RPMI7951 (cell line): ENCODE results near the gene CTBP1. TPM values are rescaled to one million over a fixed set of nuclear protein-coding genes. Genes with fewer than 3 reads are reported as not detected.

Experiments
- DNase-seq: peaks from one replicate; pipeline ENCODE4 v3.0.0-alpha.2; 2012; ENCODE audit warnings: low read depth
- total RNA-seq: library from RNA; depleted of rRNA; stranded (reverse); fragments of >200 nt; shearing (Covaris generic); gene quantifications from 2 replicates; pipeline ENCODE4 v1.2.3, GENCODE V29; 2014

CTBP1 gene
- total RNA-seq, 1 experiment from 2014 or later, result 61.3 TPM

- DNase-seq, result no peak
These were observed 52.3 kb downstream of the CTBP1 start for GRCh38 chr4:1196421-1197183.

DNA sequence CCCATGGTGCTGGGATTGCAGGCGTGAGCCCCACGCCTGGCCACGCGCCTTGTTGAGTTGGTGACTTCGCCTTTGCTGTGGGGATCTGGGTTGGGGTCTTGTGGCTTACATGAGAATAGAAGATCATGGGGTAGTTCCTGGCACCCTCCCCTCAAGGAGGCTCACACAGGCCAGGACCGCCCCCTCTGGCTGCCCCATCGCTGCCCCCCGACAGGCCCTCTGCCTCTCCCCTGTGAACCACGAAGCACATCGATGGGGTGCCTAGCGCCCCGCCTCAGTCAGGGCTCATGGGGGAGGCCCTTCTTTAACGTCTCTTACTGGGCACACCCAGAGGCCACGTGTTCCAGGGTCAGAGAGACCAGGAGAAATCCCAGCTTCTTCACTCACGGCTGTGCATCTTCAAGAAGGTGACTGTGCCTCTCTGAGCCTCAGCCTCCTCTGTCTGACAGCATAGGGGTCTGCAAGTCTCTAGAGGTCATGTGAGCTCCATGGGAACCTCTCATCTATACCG lies 53.0 kb downstream of the CTBP1 start:
- DNase-seq, result no peak

DNA sequence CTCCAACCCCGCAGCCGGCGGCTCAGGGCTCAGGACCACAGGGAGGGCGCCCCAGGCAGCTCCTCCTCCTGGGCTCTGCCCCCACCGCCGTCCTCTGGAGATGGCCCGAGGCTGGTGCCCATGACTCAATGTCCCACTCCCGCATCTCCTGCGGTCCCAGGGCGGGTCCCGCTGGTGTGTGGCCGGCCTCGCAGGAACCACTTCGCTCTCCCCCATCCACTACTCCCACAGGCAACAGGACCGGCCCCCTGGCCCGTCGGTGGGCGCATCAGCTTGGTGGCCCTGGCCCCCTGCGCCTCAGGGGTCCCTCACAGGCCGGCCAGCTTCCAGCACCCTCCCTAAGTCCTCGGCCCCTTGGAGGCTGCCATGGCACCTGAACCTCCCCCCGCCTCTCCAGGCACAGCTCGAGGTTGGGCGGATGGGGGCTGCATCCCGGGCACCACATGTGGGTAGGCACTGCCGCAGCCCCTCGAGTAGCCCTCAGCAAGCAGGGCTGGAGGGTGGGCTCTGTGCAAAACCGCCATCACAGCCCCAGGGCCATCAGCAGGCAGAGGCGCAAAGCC lies 53.7 kb downstream of the CTBP1 start:
- peak; percentile 38 for DNase-seq

GRCh38 chr4:1194010-1194900 lies 54.7 kb downstream of the CTBP1 start:
- peak; percentile 64 for DNase-seq

DNA sequence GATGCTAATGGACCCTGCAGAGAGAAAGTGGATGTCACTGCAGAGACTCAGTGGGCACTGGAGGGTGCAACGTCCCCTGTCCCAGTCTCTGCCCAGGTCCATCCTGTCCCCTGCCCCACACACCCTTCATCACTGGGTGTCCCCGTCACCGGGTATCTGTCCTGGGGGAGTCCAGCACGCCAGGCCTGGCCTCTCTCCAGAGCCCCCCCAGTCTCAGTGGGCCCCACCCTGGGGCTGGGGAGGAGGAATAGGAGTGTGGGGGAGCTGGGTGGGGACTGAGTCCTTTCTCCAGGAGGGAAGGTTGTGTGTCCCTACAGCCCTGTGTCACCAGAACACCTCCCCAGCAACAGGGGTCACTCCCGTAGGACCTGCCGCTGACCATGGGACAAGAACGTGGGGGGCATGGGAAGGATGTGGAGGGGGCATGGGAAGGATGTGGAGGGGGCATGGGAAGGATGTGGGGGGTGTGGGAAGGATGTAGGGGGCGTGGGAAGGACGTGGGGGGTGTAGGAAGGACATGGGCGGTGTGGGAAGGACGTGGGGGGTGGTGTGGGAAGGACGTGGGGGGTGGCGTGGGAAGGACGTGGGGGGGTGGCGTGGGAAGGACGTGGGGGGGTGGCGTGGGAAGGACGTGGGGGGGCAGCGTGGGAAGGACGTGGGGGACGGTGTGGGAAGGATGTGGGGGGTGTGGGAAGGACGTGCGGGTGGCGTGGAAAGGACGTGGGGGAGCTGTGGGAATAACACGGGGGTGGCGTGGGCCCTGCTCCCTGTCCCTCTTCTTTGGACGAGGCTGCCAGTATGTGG lies 55.5 kb downstream of the CTBP1 start:
- DNase-seq, result no peak

- peak; percentile 76 for DNase-seq
These were observed 56.3 kb downstream of the CTBP1 start for GRCh38 chr4:1192493-1193205.

DNA sequence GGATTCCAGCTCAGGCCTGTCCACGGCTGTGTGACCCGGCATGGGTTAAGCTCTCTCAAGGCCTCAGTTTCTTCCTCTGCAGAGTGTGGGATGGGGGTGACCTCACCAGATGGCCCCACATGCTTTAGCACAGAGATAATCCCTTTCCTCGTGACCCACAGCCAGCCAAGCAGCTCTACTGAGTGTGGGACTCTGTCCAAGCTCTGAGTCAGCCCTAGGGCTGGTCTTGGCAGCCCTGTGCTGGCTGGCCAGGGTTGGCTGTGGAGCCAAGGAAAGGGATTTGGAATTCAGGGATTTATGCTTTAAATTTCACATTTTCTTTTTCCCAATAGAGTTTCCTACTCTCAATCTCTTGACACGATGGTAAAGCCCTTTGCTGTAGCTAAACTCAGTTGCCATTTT lies 56.8 kb downstream of the CTBP1 start:
- DNase-seq, result peak; percentile 92

- no peak for DNase-seq
These were observed 57.3 kb downstream of the CTBP1 start for GRCh38 chr4:1191621-1192020.

GRCh38 chr4:1187182-1187581 lies 61.7 kb downstream of the CTBP1 start:
- DNase-seq, result no peak

- no peak for DNase-seq
These were observed 64.8 kb downstream of the CTBP1 start for GRCh38 chr4:1183985-1184773.

DNA sequence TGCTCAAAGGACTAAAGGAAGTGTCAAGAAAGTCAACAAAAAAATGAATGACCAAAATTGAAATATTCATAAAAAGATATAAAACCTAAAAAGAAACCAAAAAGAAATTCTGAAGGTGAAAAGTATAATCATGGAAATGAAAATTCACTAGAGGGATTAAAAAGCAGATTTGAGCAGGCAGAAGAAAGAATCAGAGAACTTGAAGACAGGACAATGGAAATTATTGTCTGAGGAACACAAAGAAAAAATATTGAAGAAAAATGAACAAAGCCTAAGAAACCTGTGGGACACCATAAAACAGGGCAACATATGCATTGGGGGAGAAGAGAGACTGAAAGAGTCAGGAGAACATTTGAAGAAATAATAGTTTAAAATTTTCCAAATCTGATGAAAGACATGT lies 66.6 kb downstream of the CTBP1 start:
- DNase-seq, result no peak

- no peak for DNase-seq
These were observed 68.3 kb downstream of the CTBP1 start for GRCh38 chr4:1180663-1181062.

DNA sequence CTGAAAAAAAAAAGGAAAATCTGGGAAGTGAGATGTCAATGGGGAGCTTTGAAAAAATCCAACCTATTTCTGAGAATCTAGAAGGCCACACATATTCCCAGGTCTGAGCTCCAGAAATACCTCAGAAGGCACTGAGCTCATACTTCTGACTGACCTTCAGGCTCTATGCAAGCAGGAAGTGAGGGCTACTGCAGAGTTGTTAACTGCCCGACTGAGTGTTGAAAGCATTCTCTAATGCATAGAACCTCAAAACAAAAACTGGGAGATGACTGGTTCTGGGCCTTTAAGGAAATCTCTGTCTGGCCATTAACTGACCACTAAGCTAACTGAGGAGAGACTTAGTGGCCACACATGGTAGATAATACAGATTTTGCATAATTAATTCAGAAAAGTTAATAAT lies 69.0 kb downstream of the CTBP1 start:
- DNase-seq, result no peak

- DNase-seq, result no peak
These were observed 69.9 kb downstream of the CTBP1 start for GRCh38 chr4:1179089-1179441.

DNA sequence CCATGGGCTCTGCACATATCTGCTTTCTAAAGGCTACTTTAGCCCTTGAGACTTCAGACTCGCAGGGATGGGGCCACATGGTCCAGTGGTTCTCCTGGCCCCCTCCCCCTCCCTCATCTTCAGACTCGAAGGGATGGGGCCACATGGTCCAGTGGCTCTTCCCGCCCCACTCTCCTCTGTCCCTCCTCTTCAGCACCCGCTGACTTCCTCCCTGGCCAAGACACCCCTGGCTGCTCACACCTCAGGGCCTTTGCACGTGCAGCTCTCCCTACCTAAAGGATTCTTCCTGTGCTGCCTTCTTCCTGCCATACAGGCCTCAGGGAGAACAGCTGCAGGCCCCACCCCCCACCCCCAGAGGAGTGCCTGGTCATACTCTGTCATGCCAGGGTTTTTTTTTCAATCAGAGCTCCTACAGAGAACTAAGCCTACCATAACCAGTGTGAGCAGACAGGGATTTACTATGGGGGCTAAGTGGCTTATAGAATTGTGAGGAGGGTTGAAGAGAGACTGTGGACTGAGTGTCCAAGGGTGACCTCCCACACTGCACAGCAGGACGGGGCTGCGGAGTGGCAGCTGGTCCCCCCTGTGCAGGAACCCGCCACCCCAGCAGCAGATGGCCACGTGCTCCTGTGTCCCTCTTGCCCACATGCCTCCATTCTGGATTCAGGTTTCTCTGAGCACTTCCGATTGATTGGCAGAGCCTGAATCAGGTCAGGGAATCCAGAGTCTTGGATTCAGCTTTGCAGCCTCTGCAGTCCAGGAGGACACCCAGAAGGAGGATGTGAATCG lies 70.4 kb downstream of the CTBP1 start:
- DNase-seq, result no peak

GRCh38 chr4:1177274-1178141 lies 71.4 kb downstream of the CTBP1 start:
- peak; percentile 40 for DNase-seq

DNA sequence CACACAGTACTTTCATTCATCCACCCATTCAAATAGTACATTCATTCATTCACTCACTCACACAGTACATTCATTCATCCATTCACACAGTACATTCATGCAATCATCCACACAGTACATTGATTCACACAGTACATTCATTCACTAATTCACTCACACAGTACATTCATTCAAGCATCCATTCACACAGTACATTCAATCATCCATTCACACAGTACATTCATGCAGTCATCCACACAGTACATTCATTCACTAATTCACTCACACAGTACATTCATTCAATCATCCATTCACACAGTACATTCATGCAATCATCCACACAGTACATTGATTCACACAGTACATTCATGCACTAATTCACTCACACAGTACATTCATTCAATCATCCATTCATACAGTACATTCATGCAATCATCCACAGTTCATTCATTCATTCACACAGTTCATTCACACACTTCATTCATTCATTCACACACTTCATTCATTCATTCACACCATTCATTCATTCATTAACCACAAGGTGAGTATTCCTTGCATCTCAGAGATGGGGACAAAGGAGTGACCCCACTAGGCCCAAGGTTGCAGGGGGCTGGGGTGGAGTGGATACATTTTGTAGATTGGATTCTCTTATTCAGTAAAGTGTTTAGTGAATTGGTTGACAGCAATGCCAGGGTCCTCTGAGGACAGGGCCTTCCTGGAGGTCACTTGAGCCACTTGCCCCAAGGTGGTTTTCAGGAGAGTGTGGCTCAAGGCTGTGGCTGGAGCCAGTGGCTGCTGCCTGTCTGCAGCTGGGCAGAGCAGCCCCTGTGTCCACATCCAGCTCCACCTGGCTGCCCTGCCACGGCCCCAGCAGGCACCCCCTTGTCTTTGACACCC lies 72.3 kb downstream of the CTBP1 start:
- no peak for DNase-seq
